Measurements from ENCODE around the gene TBC1D16.

TBC1D16 gene

DNA sequence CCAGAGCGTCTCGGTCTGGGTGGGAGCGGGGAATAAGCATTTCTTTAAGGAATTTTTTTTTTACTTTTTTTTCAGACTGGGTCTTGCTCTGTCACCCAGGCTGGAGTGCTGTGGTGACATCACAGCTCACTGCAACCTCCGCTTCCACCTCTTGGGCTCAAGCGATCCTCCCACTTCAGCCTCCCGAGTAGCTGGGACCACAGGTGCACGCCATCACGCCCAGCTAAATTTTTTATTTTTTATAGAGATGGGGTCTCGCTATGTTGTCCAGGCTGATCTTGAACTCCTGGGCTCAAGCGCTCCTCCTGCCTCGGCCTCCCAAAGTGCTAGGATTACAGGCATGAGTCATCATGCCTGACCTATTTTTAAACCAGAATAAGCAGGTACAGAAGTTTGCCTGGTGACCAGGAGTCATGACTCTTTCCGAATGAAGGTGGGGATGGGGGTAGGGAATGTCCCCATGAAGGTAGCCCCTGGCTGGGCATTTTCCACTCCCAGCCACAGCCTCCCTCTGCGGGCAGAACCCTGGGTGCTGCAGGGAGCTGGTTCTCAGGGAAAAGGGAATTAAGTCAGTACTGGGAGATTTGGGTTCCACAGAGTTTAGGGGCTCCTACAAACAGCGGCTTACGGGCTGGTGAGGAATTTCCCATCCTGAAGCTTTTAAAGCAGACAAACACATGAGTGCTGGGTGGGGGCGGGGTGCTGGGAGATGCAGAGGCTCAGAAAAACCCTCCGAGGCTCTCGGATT, 48.3 kb downstream of the TBC1D16 start:
- DNase-seq, result no peak

DNA sequence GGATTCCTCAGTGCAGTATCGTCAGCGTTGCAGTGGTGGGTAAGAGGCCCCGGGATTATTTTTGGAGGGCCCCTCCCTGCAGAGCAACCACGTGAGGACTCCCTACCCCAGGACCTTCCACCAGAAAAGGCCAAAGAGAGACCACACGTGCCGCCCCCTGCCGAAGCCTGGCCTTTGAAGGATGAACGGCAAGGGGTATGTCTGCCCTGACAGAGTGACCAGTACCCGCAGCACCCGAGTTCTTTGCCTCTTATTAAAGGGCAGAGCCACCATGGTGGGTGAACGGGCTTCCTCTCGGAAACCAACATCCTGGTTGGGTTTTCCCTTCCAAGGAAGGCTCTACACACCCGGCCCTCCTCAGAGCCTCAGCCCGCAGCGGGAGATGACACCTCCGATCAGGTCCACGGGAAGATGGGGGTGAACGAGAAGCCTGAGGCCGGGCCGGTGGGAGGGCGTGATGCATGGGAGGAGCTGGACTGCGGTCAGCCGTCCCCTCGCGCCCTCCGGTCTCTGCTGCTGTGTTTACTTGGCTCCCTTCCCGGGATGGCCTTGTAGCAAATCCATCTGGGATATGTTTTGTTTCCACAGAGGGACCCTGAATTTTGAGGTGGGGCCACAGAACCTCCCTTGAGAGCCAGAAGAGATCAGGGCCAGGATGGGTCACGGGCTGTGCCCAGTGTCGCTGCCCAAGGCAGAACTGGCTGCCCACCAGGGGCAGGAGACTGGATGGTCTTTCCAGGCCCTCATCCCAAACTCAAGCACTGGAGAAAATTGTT, 49.1 kb downstream of the TBC1D16 start:
- DNase-seq, result no peak

DNA sequence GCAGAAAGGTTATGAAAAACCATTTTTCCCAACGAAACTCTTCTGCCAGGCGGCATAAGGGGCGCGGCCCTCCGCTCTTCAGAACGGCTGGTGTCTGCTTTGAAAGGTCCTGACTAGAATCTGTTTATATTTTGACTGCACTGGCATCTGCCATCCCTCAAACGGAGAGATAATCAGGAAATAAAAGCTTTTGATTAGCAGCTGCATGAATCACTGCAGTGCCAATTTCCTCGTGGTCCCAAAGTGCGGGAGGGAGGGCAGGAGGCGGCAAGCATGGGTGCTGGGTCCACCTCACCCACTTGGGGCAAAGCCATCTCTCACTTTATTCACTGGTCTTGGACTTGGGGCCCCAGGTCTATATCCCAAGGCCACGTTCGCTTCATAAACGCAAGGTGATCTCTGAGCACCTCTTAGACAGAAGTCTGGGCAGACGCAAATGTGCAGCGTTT, 49.7 kb downstream of the TBC1D16 start:
- DNase-seq, result no peak

DNA sequence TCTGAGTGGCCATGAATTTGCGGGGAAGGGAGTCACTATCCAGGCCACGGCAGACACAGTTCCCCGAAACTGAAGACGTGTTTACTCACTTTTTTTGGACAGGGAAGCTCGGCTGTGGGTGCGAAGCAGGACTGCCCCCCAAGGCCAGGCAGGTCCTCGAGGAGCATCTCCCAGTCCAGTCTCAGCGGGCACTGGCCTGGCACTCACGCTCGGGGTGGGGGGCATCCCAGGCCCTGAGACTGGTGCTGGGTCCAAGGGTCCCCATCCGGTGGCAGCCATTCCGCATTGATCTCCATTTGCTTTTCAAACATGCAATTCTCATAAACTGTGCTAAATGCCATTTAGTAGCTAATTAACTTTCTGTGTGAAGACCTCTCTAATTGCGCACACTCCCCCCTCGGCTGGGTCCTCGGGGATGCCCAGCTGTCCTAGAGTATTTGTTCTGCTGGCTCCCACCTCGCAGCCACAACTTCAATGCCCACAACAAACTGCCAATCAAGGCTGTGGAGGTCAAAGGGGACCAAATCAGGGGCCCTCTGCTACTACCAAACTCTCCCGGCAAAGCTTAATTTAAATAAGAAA, 50.2 kb downstream of the TBC1D16 start:
- DNase-seq, result no peak

DNA sequence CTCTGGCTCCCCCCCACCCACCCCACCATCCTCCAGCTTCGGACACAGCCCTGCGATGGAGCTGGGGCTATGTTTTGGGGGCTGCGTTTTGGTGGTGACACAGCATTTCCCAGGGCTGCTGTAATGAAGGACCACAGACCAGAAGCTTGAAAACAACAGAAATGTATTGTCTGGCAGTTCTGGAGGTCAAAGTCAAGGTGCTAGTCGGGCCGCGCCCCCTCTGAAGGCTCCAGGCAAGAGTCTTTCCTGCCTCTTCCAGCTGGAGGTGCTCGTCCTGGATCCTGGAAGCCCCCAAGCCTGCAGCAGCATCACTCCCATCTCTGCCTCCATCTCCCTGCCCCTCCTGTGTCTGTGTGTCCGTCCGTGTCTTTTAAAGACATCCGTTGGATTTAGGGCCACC, 50.8 kb downstream of the TBC1D16 start:
- DNase-seq, result no peak

DNA sequence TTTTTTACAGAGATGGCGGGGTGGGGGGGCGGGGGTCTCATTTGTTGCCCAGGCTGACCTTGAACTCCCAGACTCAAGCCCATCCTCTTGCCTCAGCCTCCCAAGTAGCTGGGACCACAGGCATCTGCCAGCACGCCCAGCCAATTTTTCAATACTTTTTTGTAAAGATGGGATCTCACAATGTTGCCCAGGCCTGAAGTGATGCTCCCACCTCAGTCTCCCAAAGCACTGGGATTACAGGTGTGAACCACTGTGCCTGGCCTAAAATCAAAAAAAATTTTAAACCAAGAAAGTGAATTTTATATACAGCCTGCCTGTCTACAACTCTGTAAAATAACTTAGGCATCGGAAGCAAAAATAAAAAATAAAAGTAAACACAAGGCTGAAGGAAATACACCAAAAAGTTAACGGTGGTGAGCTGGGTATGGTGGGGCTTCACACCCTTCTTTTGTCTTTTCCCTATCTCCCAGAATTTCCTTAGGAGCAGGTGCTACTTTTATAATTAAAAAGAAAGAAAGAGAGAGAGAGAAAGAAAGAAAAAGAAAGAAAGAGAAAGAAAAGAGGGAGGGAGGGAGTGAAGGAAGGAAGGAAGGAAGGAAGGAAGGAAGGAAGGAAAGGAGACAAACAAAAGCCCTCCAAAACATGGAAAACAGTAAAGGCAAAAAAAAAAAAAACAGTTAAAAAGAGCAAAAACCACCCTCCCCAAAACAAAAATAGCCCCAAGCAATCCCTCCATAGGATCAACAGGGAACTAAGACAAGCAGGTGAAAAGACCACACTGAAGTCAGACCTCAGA, 51.4 kb downstream of the TBC1D16 start:
- no peak for DNase-seq

DNA sequence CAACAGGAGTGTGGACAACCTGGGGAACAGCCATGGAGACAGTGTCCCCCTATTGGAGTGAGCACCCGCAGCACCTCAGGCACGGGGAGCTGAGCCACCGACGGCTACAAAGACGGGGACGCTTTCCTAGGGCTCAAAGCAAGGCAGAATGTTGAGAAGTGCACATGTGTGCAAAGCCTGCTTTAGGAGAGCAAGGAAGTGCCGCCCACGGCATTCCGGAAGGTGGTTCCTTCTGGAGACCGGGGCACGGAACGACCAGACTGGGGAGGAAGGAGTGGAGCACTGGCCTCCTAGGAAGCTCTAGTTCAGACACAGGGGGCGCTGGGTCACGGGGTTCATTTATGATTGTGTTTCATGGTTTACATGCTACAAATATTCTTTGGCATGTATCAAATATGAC, 52.2 kb downstream of the TBC1D16 start:
- DNase-seq, result no peak

DNA sequence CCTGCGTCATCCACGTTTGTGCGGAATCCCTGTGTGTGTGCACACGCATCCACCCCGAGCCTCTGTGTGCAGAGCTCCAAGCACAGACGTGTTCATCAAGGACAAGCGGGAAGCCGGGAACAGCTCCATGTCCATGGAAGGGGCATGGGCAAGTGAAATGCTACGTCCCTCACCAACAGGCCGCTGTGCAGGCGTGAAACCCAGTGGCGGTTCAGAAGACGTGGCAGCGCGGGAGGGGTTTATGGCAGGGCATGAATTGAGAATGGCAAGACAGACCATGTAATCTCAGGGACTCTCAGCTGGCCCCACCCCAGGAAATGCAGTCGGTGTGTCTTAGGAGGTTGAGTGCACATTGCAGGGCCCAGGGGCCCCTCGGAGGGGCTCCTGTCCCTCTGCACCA, 52.7 kb downstream of the TBC1D16 start:
- DNase-seq, result no peak

DNA sequence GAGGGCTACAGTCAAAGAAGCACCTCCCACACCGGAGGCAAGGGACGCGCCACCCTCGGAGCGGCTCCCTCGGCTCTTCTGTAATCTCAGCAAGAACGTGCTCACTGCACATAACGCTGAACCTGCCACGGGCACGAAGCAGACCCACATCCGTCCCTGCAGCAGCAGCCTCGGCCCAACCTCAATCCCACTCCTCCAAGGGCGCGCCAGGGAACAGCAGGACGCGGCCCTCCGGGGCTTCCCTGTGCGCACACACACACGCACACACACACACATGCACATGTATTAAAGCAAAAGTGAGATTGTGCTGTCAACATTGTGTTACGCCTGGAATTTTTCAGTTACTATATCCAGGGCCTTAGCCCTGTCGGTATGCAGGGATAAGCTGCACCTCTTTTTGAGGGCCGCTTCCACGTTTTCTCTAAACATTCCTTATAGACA, 54.0 kb downstream of the TBC1D16 start:
- no peak for DNase-seq

DNA sequence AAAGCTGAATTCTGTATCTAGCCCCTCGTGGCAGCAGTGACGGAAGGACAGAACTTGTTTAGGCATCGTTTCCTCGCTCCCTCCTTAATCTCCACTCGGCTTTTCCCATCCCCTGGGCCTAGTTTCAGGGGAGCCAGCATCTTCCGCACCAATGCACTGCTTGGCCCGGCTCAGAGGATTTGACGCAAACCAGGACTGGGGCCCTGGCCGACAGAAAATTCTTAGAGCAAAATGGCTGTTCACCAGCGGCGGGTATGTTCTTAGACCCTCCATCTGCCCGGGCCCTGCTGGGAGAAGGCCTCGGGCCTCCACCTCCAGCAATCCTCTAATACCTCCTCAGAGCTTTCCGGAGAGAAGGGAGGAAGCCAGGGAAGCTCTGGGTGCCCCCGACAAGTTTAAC, 54.6 kb downstream of the TBC1D16 start:
- no peak for DNase-seq

DNA sequence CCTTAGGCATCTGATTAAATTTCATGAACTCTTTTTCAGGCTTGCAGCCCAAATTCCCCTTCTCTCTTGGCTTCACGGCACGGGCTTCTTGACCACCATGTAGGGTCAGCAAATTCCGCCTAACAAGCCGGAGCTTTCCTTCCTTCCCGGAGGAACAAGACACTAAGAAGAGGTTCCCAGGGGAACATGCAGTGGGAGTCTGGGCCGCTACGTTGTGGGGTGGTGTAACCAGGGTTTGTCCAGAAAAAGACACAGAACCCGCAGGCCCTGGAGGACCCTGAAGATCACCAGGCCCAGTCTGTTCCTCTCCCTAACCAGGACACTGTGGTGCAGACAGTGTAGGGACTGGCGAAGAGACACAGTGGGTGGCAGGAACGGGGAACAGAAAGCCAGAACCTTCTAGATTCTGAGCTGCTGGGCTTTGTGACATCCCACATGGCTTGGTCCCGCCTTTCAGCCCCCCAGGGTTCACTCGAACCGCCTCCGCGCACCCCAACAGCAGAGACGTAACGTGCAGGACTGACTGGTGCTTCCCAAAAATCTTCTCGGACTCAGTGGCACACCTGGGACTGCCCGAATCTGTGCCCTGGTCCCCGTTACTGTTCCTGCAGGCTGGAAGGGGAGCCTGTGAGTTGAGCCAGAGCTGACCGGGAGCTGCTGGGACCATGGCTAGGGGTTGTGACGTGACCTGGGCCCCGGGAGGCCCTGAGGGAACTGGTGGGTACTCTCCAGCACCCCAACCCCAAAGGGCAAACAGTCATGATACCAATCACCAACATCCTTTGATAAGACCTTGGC, 55.2 kb downstream of the TBC1D16 start:
- no peak for DNase-seq

DNA sequence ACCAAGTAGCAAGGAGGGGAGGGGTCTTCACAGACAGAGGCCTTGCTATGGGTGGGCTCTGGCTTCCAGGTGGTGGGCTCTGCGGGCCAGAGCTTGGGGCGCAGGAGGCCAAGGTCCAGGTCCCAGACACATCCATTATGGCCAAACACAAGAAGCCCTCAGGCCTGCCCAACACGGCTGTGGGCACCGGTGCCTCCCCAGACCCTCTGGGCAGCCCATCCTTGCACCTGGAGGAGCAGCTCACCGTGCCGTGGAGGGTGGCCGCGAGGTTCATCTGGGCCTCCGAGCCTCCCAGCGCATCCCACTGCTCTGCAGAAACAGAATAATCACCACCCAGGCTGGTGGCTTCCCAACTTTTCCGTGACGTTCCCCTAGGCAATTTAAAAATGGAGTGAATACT, 55.9 kb downstream of the TBC1D16 start:
- DNase-seq, result no peak

DNA sequence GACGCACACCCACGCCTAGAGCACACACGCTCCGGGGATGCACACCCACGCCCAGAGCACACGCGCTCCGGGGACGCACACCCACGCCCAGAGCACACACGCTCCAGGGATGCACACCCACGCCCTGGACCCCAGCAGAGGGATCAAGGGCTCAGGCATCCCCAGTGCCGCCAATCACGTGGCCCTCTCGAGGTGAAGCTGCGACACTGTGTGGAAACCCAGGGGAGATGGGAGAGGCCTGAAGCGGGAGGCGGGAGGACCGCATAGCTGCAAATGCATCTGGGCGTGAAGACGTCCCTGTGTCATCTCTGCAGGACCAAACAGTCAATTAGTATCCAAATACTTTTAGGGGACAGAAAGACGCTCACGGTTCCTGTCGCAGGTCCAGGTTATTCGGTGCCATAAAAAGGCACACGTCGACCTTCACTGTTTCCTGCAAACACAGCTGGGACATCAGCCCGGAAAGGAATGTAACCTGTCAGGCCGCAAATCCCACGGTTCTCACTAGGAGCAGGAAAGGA, 56.4 kb downstream of the TBC1D16 start:
- no peak for DNase-seq

DNA sequence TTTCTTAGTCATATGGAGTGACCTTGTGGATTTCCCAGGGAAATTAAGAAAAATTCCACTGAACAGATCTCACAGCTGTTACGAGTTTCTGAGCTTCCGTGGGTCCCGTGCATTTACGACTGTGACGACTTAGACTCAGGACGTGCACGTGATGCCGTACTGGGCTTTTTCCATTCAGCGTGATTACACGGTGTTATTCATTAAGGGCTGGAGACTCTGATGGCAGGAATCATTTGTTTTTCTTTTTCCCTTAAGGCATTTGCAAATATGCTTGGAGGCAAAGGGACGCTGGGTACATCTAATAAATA, 57.2 kb downstream of the TBC1D16 start:
- DNase-seq, result no peak

DNA sequence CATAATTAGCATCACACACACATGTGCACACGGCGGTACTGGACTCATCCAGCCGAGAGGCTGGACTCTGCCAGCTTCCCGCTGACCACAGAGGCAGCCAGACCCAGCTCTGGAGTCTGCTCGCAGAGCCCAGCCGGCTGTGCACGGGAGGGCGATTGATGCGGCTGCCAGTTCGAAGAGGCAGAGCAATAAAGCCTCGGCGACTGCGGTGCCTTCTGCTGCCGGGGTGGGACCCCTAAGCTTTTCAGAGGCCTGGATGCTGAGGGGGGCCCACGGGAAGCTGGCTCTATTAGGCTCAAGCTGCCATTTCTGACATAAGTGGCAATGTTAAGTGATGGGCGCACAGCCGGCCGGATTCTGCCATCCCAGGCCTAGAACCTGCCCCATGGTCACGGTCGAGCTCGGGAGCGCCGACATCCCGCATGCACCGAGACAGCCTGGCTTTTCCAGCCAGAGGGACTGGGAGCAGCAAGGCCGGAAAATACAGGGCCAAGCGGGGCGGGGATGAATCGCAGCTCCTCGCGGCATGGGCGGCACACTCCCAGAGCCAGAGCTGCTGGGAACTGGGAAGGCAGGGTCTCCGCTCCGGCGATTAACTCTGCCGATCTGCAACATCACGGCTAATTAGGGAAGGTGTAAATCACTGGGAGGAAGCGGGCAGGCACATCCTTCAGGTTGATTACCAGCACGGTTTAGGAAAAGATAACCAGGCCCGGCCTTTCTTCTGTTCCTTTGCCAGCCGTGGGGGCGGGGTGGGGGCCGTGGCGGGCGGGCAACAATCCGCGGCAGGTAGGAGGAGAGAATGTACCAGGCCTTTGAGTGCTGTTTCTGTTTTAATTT, 57.7 kb downstream of the TBC1D16 start:
- no peak for DNase-seq

DNA sequence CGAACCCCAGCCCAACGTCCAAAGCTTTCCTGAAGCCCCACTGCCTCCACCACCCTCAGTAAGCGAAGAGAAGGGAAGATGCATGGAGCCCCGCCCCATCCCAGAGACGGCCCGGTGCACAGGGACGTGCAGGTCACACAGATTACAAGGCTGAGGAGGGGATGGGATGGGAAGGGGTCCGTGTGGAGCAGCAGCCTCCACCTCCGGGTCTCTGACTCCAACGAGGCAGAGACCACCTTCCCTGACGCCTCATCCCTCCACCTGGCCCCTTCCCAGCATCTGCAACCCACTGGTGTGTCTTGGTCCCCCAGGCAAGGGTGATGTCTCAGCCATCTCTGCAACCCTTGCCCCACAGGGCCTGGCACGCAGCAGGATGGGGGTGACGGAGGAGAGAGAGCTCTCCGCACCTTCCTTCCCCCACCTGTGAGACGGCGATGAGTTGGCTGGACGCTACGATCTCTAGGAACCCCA, 58.5 kb downstream of the TBC1D16 start:
- DNase-seq, result no peak

DNA sequence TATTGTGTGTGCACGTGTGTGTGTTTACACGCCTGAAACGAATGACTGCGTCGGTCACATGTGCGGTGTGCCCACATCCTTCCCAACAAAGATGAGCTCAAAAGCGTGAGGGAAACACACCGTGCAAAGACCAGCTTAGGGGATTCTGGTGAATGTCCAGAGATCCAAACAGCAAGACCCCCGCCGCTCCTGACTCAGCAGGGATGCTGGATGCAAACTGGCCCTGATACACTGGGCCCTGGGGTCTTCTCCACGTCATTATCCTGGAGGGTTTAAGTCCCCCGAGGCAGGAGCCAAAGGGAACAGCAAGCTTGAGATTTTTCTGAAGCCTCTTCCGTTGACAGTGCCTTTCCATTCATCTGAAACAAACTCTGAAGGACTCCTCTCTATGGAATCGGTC, 59.2 kb downstream of the TBC1D16 start:
- no peak for DNase-seq

DNA sequence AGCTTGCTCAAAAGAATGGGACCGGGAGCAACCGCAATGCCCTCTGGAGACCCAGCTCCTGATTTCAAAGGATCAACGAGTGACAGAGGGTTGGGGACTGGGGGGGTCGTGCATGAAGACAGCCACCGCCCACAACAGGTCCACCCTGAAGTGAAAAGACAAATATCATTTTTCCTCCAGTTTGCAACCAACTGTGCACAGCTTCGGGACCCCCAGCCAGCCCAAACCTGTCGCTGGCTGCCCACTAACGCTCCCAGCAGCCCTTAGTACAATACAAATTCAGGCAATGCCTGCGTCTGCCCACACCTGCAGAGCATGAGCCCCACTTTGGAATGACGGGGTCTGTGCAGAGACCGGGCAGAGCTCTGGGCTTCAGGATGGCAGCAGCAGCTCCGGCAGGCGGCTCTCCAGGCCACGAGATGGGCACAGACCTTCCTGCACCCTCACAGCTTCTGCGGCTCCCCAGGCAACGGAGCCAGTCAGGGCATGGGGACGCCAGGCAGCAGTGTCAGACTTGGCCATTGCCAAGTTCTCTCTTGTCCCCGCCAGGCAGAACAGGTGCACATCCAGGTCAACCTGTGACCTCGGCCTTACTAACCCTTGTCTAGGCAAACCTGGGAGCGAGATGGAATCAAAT, 60.1 kb downstream of the TBC1D16 start:
- no peak for DNase-seq

DNA sequence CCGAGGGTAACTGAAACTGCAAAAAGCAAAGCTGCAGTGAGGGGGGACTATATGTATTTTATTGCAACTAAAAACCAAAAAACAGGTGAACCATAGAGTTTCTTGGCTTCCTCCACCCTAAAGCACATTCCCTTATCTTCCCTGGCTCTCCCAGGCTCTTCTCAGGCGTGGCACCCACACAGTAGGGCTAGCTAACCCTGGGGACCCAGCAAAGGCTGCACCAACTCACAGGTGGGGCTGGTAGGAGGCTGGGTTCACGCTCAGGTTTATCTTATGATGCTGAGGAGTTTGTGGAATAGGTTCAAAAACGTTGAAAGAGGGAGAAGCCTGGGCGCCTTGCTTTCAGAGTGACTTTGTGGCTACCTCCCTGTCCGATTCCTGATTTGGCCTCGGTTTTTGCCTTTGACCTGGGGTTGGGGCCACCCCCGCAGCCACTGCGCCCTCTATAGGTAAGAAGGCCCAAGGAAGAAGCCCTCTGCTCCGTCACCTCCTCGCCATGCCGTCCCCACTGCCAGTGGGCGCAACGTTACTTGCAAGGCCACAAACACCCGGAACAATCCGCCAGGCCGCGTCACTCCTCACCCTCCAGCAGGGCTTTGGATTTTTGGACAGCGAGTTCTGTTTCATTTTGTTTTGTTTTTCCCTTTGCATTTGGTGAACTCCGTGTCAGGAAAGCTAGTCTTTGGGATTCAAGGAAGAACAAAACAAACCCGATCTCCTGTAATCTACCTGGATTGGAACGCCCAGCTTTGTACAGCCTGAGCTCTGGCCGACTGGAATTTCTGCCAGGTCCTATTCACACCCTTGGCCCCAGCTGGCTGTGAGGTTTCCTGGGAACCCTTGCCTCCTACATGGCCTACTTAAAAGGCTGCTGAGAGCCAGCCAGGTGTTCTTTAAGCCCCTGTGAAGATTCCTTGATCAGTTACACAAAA, 60.8 kb downstream of the TBC1D16 start:
- no peak for DNase-seq

DNA sequence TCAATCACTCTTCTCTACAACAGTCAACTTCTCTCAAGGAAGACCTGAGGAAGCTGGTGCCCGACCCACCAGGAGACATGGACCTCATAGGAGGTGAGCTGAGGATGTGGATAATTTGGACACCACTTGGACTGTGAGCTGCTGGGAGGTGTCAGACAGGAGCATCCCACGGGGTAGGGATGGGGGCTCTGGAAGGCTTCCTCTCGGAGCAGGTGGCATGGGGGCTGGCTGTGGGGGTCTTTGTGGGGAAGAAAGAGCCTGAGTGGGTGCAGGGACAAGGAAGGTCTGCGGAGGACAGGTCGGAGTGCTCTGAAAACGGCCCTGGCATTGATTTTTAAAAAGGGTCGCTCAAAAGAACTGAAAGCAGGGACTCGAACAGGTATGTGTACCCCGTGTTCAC, 64.0 kb downstream of the TBC1D16 start:
- DNase-seq, result no peak

All from NCI-H526 (cell line).